Mammary epithelial cell (primary cell): ENCODE data around the gene ERO1B.

Source experiments
- CTCF ChIP-seq, 2 donors: IDR thresholded peaks in 1 of 2; conservative IDR thresholded peaks in 1 of 2; 2 replicates each; pipeline ENCODE4 v1.5.1; 2011 to 2012; ENCODE audit warnings: inconsistent platforms in 2 of 2, low read length in 2 of 2, mild to moderate bottlenecking in 2 of 2, control low read depth in 1 of 2, low read depth in 1 of 2; ENCODE audit not compliant: insufficient read depth in 1 of 2; ENCODE audit errors: extremely low read depth in 1 of 2
- EZH2 ChIP-seq: IDR thresholded peaks from 2 replicates; pipeline ENCODE4 v1.6.1; 2012; ENCODE audit warnings: low read length, inconsistent platforms, borderline replicate concordance

- TF ChIP-seq CTCF (conservative IDR thresholded peaks at IDR 0.05 in 1 of 2, IDR thresholded peaks at IDR 0.05 in 1 of 2; ENCODE audit: extremely low read depth in 1 of 2, insufficient read depth in 1 of 2, low read depth in 1 of 2, low read length in 2 of 2) (no peak), EZH2 (no peak)
Observed at GRCh38 chr1:236179634-236180033, 102.1 kb downstream of the ERO1B start.
